Ectodermal cell (in vitro differentiated cells): Measurements from ENCODE around the gene AGPAT4.
"Not testable (repeated sequence)": the region's sequence is repeated elsewhere in the genome, so short reads cannot be mapped to it uniquely, and the experiment has no call there.

Experiments
- H3K27ac ChIP-seq: 2 replicates; pipeline ENCODE4 v1.7.0; 2013; ENCODE audit warnings: mild to moderate bottlenecking, low read depth, low read length; ENCODE audit not compliant: insufficient read depth, poor library complexity, severe bottlenecking
- H3K27me3 ChIP-seq: 2 replicates; pipeline ENCODE4 v1.7.0; 2013; ENCODE audit warnings: mild to moderate bottlenecking, low read length; ENCODE audit not compliant: insufficient read depth, control insufficient read depth, poor library complexity, severe bottlenecking
- H3K36me3 ChIP-seq: one replicate; pipeline ENCODE4 v1.7.0; 2013; ENCODE audit warnings: low read length; ENCODE audit not compliant: control insufficient read depth, insufficient read depth
- H3K4me1 ChIP-seq: one replicate; pipeline ENCODE4 v1.7.0; 2013; ENCODE audit warnings: low read length; ENCODE audit not compliant: control insufficient read depth, insufficient read depth
- H3K4me3 ChIP-seq: 2 replicates; pipeline ENCODE4 v1.7.0; 2013; ENCODE audit warnings: low read depth, low read length, control low read depth; ENCODE audit not compliant: insufficient read depth
- H3K9me3 ChIP-seq: 2 replicates; pipeline ENCODE4 v1.7.0; 2013; ENCODE audit warnings: mild to moderate bottlenecking, low read length, moderate library complexity; ENCODE audit not compliant: control insufficient read depth
- WGBS, 2 experiments: methylation state at CpG; one replicate each; pipeline ENCODE4 v1.1.7; 2013; ENCODE audit warnings: missing lambda C conversion rate in 2 of 2; 5-methylcytosine and 5-hydroxymethylcytosine counted together

Gene AGPAT4

GRCh38 chr6:161127071-161127740 lies 146.7 kb downstream of the AGPAT4 start:
- no peaks in the 10 kb centered on the region for H3K4me1 ChIP-seq
- no peaks in the 10 kb centered on the region for H3K27me3 ChIP-seq
- WGBS, 2 experiments: 94 to 97% methylated on average over 7 of the region's 7 CpGs
- no peaks in the 10 kb centered on the region for H3K9me3 ChIP-seq
- H3K36me3 ChIP-seq: peaks cover 45% of the 10 kb centered on the region
- H3K27ac ChIP-seq: no peak overlapping the region
- no peak overlapping the region for H3K4me3 ChIP-seq

GRCh38 chr6:161125591-161125990 lies 148.3 kb downstream of the AGPAT4 start:
- Histone ChIP-seq H3K9me3 (no peaks in the 10 kb centered on the region), H3K4me3 (no peak overlapping the region), H3K27ac (no peak overlapping the region), H3K36me3 (peaks cover 39% of the 10 kb centered on the region), H3K27me3 (no peaks in the 10 kb centered on the region), H3K4me1 (no peaks in the 10 kb centered on the region)
- 91 to 100% methylated on average over 2 of the region's 2 CpGs for WGBS, 2 experiments

GRCh38 chr6:161123319-161123718 lies 150.5 kb downstream of the AGPAT4 start:
- not testable (repeated sequence) for H3K27me3 ChIP-seq, H3K4me1 ChIP-seq, H3K9me3 ChIP-seq, H3K27ac ChIP-seq, H3K4me3 ChIP-seq
- peaks cover 43% of the 10 kb centered on the region for H3K36me3 ChIP-seq

- 89 to 100% methylated on average over 1 to 2 of the region's 2 CpGs for WGBS, 2 experiments
- H3K4me3 ChIP-seq: no peak overlapping the region
- H3K27ac ChIP-seq: no peak overlapping the region
- peaks cover 4% of the 10 kb centered on the region for H3K9me3 ChIP-seq
- no peaks in the 10 kb centered on the region for H3K4me1 ChIP-seq
- no peaks in the 10 kb centered on the region for H3K27me3 ChIP-seq
- peaks cover 58% of the 10 kb centered on the region for H3K36me3 ChIP-seq
Observed at GRCh38 chr6:161117942-161118341, 155.9 kb downstream of the AGPAT4 start.

GRCh38 chr6:161117308-161117707 lies 156.6 kb downstream of the AGPAT4 start:
- Histone ChIP-seq H3K27ac (no peak overlapping the region), H3K4me1 (no peaks in the 10 kb centered on the region), H3K9me3 (peaks cover 4% of the 10 kb centered on the region), H3K4me3 (no peak overlapping the region), H3K36me3 (peaks cover 58% of the 10 kb centered on the region), H3K27me3 (no peaks in the 10 kb centered on the region)
- WGBS, 2 experiments: 97 to 98% methylated on average over 7 of the region's 7 CpGs

- WGBS, 2 experiments: 94 to 98% methylated on average over 4 of the region's 4 CpGs
- no peak overlapping the region for H3K27ac ChIP-seq
- no peaks in the 10 kb centered on the region for H3K4me1 ChIP-seq
- no peaks in the 10 kb centered on the region for H3K27me3 ChIP-seq
- no peak overlapping the region for H3K4me3 ChIP-seq
- peaks cover 64% of the 10 kb centered on the region for H3K36me3 ChIP-seq
- H3K9me3 ChIP-seq: peaks cover 4% of the 10 kb centered on the region
Observed at GRCh38 chr6:161116554-161116953, 157.3 kb downstream of the AGPAT4 start.

- H3K27ac ChIP-seq: no peak overlapping the region
- H3K9me3 ChIP-seq: peaks cover 4% of the 10 kb centered on the region
- H3K4me3 ChIP-seq: no peak overlapping the region
- H3K27me3 ChIP-seq: no peaks in the 10 kb centered on the region
- no peaks in the 10 kb centered on the region for H3K4me1 ChIP-seq
- peaks cover 65% of the 10 kb centered on the region for H3K36me3 ChIP-seq
- 89 to 98% methylated on average over 3 of the region's 3 CpGs for WGBS, 2 experiments
Observed at GRCh38 chr6:161115468-161115867, 158.4 kb downstream of the AGPAT4 start.

GRCh38 chr6:161111261-161111660 lies 162.6 kb downstream of the AGPAT4 start:
- no peaks in the 10 kb centered on the region for H3K9me3 ChIP-seq
- no peaks in the 10 kb centered on the region for H3K27me3 ChIP-seq
- peaks cover 62% of the 10 kb centered on the region for H3K36me3 ChIP-seq
- 92 to 97% methylated on average over 4 of the region's 4 CpGs for WGBS, 2 experiments
- H3K27ac ChIP-seq: no peak overlapping the region
- H3K4me1 ChIP-seq: no peaks in the 10 kb centered on the region
- no peak overlapping the region for H3K4me3 ChIP-seq

GRCh38 chr6:161110028-161110779 lies 163.7 kb downstream of the AGPAT4 start:
- 96 to 97% methylated on average over 14 of the region's 14 CpGs for WGBS, 2 experiments
- Histone ChIP-seq H3K27ac (no peak overlapping the region), H3K4me1 (no peaks in the 10 kb centered on the region), H3K4me3 (no peak overlapping the region), H3K9me3 (no peaks in the 10 kb centered on the region), H3K36me3 (peaks cover 71% of the 10 kb centered on the region), H3K27me3 (no peaks in the 10 kb centered on the region)

- WGBS, 2 experiments: 94 to 98% methylated on average over 4 of the region's 4 CpGs
- no peaks in the 10 kb centered on the region for H3K4me1 ChIP-seq
- no peaks in the 10 kb centered on the region for H3K9me3 ChIP-seq
- H3K36me3 ChIP-seq: peaks cover 63% of the 10 kb centered on the region
- H3K27ac ChIP-seq: no peak overlapping the region
- no peak overlapping the region for H3K4me3 ChIP-seq
- H3K27me3 ChIP-seq: no peaks in the 10 kb centered on the region
Observed at GRCh38 chr6:161109366-161109765, 164.5 kb downstream of the AGPAT4 start.
